Activated CD8-positive, alpha-beta memory T cell treated with anti-CD3 and anti-CD28 coated beads for 48 hours (primary cell): Measurements from ENCODE around the gene APOM.

ENCODE experiments used
- DNase-seq, 3 experiments: peaks; one replicate each; pipeline ENCODE4 v3.0.0-alpha.2; 2020; ENCODE audit warnings: low read depth in 2 of 3, low spot score in 2 of 3

APOM gene

GRCh38 chr6:31630177-31630934 lies 25.3 kb upstream of the APOM start:
- no peak for DNase-seq

- no peak for DNase-seq
These were observed 24.5 kb upstream of the APOM start for GRCh38 chr6:31631209-31631608.

GRCh38 chr6:31631681-31632278 lies 23.9 kb upstream of the APOM start:
- no peak for DNase-seq

- no peak for DNase-seq
These were observed 23.3 kb upstream of the APOM start for GRCh38 chr6:31632279-31632946.

GRCh38 chr6:31633447-31633846 lies 22.2 kb upstream of the APOM start:
- DNase-seq = no peak

- no peak for DNase-seq
These were observed 21.6 kb upstream of the APOM start for GRCh38 chr6:31634131-31634530.

GRCh38 chr6:31634969-31635575 lies 20.6 kb upstream of the APOM start:
- no peak for DNase-seq

- DNase-seq = no peak
These were observed 18.7 kb upstream of the APOM start for GRCh38 chr6:31636698-31637596.

GRCh38 chr6:31639043-31639442 lies 16.7 kb upstream of the APOM start:
- DNase-seq = no peak

GRCh38 chr6:31639449-31639861 lies 16.2 kb upstream of the APOM start:
- no peak for DNase-seq

- no peak for DNase-seq
These were observed 15.1 kb upstream of the APOM start for GRCh38 chr6:31640612-31641011.

- no peak for DNase-seq
These were observed 14.3 kb upstream of the APOM start for GRCh38 chr6:31641370-31641769.

- no peak for DNase-seq
These were observed 12.7 kb upstream of the APOM start for GRCh38 chr6:31642798-31643570.

- no peak for DNase-seq
These were observed 11.8 kb upstream of the APOM start for GRCh38 chr6:31643818-31644454.

- no peak for DNase-seq
These were observed 10.4 kb upstream of the APOM start for GRCh38 chr6:31645325-31645724.

- no peak for DNase-seq
These were observed 4.0 kb upstream of the APOM start for GRCh38 chr6:31651602-31652191.

- no peak for DNase-seq
These were observed 2.6 kb upstream of the APOM start for GRCh38 chr6:31652925-31653724.

GRCh38 chr6:31654574-31655348 lies 933 bp upstream of the APOM start:
- DNase-seq = no peak
